ENCODE data around the gene FCN3. TPM values are rescaled to one million over a fixed set of nuclear protein-coding genes. Genes with fewer than 3 reads are reported as not detected.

Gene FCN3
- total and polyA plus RNA-seq, 10 of the 15 experiments (the other 5 are each of a cell fraction or from before 2014, with no cell fraction given): 0.28 TPM; not detected in 9

- TF ChIP-seq NFYB (IDR thresholded peaks at IDR 0.05; ENCODE audit: insufficient read depth, low read depth, low read length): no peak
- TF ChIP-seq MYC (IDR thresholded peaks at IDR 0.05; ENCODE audit: insufficient read depth, insufficient read length, insufficient replicate concordance, low read length, severe bottlenecking): no peak
- TF ChIP-seq TARDBP (IDR thresholded peaks at IDR 0.05; ENCODE audit: borderline replicate concordance): no peak
- no peak for TF ChIP-seq SPI1 (IDR thresholded peaks at IDR 0.05; ENCODE audit: borderline replicate concordance, insufficient read depth, low read depth, low read length)
- no peak for TF ChIP-seq CEBPB (IDR thresholded peaks at IDR 0.05; ENCODE audit: borderline replicate concordance in 1 of 2, low read depth in 2 of 2, low read length in 2 of 2)
- no peak for TF ChIP-seq BMI1 (IDR thresholded peaks at IDR 0.05; ENCODE audit: borderline replicate concordance)
- no peak for TF ChIP-seq IRF3 (IDR thresholded peaks at IDR 0.05)
- no peak for TF ChIP-seq SKIL (IDR thresholded peaks at IDR 0.05; ENCODE audit: low read depth, poor library complexity, severe bottlenecking)
- no peak for TF ChIP-seq JUNB (IDR thresholded peaks at IDR 0.05)
- TF ChIP-seq NBN (IDR thresholded peaks at IDR 0.05): peak; percentile 37; the same call in 1 of the 2 replicates
- no peak for TF ChIP-seq PAX8 (IDR thresholded peaks at IDR 0.05)
- no peak for TF ChIP-seq SIX5 (IDR thresholded peaks at IDR 0.05; ENCODE audit: low read depth, low read length, severe bottlenecking)
- TF ChIP-seq RFX5 (IDR thresholded peaks at IDR 0.05; ENCODE audit: low read depth, low read length): no peak
- no peak for TF ChIP-seq CHD4 (IDR thresholded peaks at IDR 0.05)
- TF ChIP-seq BCL3 (IDR thresholded peaks at IDR 0.05; ENCODE audit: borderline replicate concordance, insufficient read depth, low read depth, low read length, poor library complexity, severe bottlenecking): peak; percentile 84
- TF ChIP-seq SIN3A (IDR thresholded peaks at IDR 0.05; ENCODE audit: low read depth, low read length): no peak
- TF ChIP-seq GATAD2B (conservative IDR thresholded peaks at IDR 0.05; ENCODE audit: low read depth): no peak
- TF ChIP-seq HDAC2 (IDR thresholded peaks at IDR 0.05): no peak
- TF ChIP-seq EGR1 (IDR thresholded peaks at IDR 0.05; ENCODE audit: borderline replicate concordance in 1 of 2, low read depth in 2 of 2, low read length in 2 of 2): peak in 1 of 2 experiments; percentile 34; a peak in 1 of 3 replicates
- no peak for TF ChIP-seq NKRF (conservative IDR thresholded peaks at IDR 0.05)
- TF ChIP-seq SMAD5 (IDR thresholded peaks at IDR 0.05; ENCODE audit: low read depth): no peak
- TF ChIP-seq POLR2A (IDR thresholded peaks at IDR 0.05; ENCODE audit: low read depth, low read length): peak; percentile 50
- no peak for TF ChIP-seq ZNF622 (IDR thresholded peaks at IDR 0.05)
- TF ChIP-seq BRCA1 (IDR thresholded peaks at IDR 0.05; ENCODE audit: low read depth, low read length): no peak
- TF ChIP-seq MAX (IDR thresholded peaks at IDR 0.05; ENCODE audit: low read depth, low read length): no peak
These were observed 9.1 kb downstream of the FCN3 start (continued) for GRCh38 chr1:27365372-27366112.

Measured in GM12878 (cell line).